Measurements from ENCODE around the gene ESPNL.

The ESPNL gene

DNA sequence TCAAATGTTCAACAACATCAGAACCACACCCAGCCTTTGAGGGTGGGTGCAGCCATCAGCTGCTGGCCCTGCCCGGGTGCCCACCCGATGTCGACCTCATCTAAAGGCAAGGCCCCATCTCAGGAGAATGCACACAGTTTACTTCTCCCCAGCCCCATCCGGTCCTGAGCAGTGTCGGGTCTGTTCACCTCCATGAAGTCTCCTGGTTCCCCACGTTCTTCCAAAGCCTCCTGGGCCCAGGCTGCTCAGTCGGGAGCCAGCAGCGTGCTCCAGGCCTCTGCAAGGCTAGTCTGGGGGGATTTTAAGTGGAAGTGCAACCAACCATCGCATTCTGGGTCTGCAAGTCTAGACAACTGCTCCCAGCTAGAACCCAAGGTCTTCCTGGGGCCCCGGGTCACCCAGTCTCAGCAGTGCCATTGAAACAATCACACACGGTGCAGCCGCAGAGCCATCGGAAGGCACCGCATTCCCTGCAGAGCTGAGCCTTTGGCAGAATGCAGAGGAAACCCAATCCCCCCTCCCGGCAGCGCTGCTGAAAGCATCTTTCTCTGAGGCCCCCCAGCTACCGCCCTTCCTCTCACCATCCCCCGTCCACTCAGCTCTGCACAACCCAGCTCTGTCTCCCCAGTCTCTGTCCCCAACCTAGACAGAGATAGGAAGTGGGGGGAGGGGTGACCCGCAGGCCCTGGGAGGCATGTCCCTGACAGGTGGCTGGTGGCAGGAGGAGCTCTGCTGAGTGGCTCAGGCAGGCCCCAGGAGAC, 8.5 kb downstream of the ESPNL start:
- in situ Hi-C loops (cut with MboI; ENCODE audit: low sequenced_read_pairs): loop anchor here (25.0 kb wide), 1 partner anchor 246 kb away; the partner anchor contains the start of gene RAMP1

- in situ Hi-C loops (cut with MboI; ENCODE audit: low sequenced_read_pairs): loop anchor here (25.0 kb wide), 1 partner anchor 251 kb away; the partner anchor contains the start of gene RAMP1
Observed at GRCh38 chr2:238113611-238114010, 13.5 kb downstream of the ESPNL start.

GRCh38 chr2:238114331-238114841, 14.2 kb downstream of the ESPNL start:
- in situ Hi-C loops (cut with MboI; ENCODE audit: low sequenced_read_pairs): loop anchor here (25.0 kb wide), 1 partner anchor 252 kb away; the partner anchor contains the start of gene RAMP1

- in situ Hi-C loops (cut with MboI; ENCODE audit: low sequenced_read_pairs): loop anchor here (25.0 kb wide), 1 partner anchor 253 kb away; the partner anchor contains the start of gene RAMP1
Observed at GRCh38 chr2:238114851-238115660, 14.9 kb downstream of the ESPNL start.

DNA sequence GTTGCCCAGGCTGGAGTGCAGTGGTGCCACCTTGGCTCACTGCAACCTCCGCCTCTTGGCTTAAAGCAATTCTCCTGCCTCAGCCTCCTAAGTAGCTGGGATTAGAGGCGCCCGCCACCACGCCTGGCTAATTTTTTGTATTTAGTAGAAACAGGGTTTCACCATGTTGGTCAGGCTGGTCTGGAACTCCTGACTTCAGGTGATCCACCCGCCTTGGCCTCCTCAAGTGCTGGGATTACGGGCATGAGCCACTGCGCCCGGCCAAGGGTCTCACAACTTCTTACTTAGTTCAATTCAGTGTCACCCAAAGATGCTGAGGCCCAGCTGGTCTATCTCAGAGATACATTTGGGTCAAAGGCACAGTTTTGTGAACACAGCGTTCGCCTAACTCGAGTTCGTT, 15.6 kb downstream of the ESPNL start:
- in situ Hi-C loops (cut with MboI; ENCODE audit: low sequenced_read_pairs): loop anchor here (25.0 kb wide), 1 partner anchor 253 kb away; the partner anchor contains the start of gene RAMP1

DNA sequence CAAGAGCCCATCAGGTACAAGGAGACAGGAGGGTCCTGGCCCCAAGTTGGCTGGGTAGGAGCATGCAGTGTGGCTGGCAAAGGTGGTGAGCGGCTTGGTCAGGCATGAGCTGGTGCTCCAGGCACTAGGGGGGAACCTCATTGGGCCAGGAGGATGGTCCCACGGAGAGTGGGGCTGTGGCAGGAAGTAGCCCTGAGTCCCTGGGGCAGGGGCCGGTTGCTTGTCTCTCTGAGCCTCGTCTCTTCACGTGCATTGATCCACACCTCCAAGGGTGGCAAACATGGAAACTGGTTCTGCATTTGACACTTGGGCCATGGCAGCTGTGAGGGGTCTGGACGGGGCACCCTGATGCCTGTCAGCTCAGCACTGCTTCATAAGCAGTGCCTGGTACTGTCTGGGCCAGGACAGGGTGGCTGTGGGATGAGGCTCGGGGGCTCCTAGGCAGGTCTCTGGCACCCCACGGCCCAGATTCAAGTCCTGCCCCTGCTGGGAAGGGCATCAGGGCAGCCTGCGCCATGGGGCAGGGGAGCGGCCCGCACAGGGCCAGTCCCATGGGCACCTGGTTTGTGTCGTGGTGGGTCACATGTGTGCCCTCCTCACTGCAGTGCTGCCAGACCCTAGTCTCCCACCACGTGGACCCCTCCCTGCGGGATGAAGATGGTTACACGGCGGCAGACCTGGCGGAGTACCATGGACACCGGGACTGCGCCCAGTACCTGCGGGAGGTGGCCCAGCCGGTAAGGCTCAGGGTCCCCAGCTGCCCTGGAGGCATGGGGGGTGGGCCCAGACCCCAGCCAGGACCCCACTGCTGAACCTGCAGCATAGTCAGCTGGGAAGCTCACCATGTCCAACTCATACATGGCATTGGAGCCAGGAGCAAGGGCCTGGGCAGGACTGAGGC, 16.4 kb downstream of the ESPNL start:
- in situ Hi-C loops (cut with MboI; ENCODE audit: low sequenced_read_pairs): loop anchor here (25.0 kb wide), 1 partner anchor 254 kb away; the partner anchor contains the start of gene RAMP1

DNA sequence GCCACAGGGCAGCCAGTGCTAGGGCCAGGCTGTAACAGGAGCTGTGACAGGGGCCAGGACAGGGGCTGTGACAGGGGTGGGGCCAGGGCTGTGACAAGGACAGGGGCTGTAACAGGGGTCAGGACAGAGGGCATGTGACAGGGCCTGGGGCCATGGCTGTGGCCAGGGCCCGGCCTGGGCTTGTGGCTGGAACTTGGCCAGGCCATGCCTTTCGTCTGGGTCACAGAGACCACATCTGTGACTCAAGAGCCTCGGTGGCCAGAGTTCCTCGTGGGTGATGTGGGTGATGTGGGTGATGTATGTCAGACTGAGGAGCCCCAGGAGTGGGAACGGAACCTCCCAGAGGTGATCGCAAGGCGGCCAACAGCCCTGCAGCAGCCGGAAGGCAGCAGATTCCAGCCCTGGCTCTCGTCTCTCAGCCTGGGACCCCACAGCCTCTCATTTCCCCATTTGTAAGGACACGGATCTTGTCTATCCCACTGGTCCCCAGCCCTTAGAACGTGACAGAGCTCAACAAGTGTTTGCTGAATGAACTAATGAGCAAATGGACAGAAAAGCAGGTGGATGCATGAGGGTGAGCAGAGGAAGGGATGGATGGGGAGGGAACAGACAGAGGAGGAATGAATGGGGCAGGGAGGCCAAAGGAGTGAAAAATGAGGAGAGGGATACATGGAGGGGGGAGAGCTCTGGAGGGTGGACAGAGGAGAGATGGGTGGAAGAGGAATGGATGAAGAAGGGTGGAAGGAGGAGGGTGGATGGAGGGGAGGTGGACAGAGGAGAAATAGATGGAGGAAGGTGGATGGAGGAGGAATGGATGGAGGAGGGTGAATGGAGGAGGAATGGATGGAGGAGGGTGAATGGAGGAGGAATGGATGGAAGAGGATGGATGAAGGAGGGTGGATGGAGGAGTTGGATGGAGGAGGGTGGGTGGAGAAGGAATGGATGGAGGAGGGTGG, 17.3 kb downstream of the ESPNL start:
- in situ Hi-C loops (cut with MboI; ENCODE audit: low sequenced_read_pairs): loop anchor here (25.0 kb wide), 1 partner anchor 255 kb away; the partner anchor contains the start of gene RAMP1

- in situ Hi-C loops (cut with MboI; ENCODE audit: low sequenced_read_pairs): loop anchor here (25.0 kb wide), 1 partner anchor 258 kb away; the partner anchor contains the start of gene RAMP1
Observed at GRCh38 chr2:238119756-238120462, 19.8 kb downstream of the ESPNL start.

GRCh38 chr2:238120463-238121298, 20.5 kb downstream of the ESPNL start:
- in situ Hi-C loops (cut with MboI; ENCODE audit: low sequenced_read_pairs): loop anchor here (25.0 kb wide), 1 partner anchor 258 kb away; the partner anchor contains the start of gene RAMP1

DNA sequence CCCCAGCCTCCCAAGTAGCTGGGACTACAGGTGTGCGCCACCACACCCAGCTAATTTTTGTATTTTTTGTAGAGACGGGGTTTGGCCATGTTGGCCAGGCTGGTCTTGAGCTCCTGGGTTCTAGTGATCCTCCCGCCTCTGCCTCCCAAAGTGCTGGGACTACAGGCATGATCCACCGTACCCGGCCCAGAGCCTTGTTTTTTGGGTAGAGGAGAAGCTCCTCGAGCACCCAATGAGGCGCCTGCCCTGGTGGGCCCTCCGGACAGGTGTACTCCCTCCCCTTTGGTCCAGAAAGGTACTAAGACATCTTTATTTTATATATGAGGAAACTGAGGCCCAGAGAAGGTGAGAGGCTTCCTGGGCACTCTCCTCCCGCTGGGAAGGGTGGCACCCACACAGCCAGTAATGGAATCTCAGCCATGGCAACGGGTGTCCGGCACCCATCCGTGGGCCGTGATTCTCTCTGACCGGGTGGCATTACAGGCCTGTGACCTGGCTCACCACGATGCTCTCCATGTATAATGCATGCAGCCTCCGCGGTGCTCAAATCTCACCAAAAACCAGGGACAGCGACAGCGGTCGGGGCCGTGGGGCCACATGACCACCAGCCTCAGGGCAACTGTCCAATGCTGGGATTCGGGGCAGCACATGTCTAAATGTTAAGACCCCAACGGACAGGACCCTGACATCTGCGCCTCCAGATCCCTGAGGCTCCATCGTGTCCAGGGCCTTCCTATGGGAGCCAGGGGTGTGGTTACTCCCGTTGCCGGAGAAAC, 21.6 kb downstream of the ESPNL start:
- in situ Hi-C loops (cut with MboI; ENCODE audit: low sequenced_read_pairs): loop anchor here (25.0 kb wide), 1 partner anchor 259 kb away; the partner anchor contains the start of gene RAMP1

GRCh38 chr2:238122287-238123217, 22.4 kb downstream of the ESPNL start:
- in situ Hi-C loops (cut with MboI; ENCODE audit: low sequenced_read_pairs): loop anchor here (25.0 kb wide), 1 partner anchor 260 kb away; the partner anchor contains the start of gene RAMP1

GRCh38 chr2:238123218-238123971, 23.3 kb downstream of the ESPNL start:
- in situ Hi-C loops (cut with MboI; ENCODE audit: low sequenced_read_pairs): loop anchor here (25.0 kb wide), 1 partner anchor 261 kb away; the partner anchor contains the start of gene RAMP1

DNA sequence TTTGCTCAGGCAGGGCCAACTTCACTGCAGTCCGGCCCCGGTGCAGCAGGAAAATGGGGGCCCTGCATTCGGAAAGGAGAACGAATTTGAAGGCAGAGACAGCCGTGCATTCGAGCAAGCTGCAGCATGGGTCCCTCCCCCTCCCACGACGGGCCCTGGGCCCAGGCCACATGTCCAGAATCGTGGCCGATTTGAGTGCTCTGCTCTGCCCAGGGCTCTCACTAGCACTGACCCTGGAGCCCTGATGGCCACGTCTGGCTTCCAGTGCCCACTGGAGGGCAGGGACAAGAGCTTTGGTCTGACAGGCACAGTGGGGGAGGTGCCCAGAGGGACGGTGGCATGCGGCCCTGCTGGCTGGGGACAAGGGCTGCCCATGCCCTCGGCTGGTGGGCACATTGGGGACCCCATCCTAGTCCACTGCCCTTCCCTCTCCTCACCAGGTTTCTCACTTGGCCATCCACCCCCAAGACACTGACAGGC, 23.9 kb downstream of the ESPNL start:
- in situ Hi-C loops (cut with MboI; ENCODE audit: low sequenced_read_pairs): loop anchor here (25.0 kb wide), 1 partner anchor 262 kb away; the partner anchor contains the start of gene RAMP1

- in situ Hi-C loops (cut with MboI; ENCODE audit: low sequenced_read_pairs): loop anchor here (25.0 kb wide), 1 partner anchor 262 kb away; the partner anchor contains the start of gene RAMP1
Observed at GRCh38 chr2:238124488-238125126, 24.5 kb downstream of the ESPNL start.

Data from HL-60/S4 (cell line).